ENCODE results near the gene ARHGEF10L.
A peak's percentile ranks its signal among the peaks of the same experiment; 100 is the strongest.

ARHGEF10L gene

GRCh38 chr1:17572264-17572985, 32.9 kb downstream of the ARHGEF10L start:
- DNase-seq, result no peak

- no peak for DNase-seq
Measured at GRCh38 chr1:17573518-17574041, 34.1 kb downstream of the ARHGEF10L start.

GRCh38 chr1:17574516-17574915, 35.0 kb downstream of the ARHGEF10L start:
- DNase-seq, result no peak

GRCh38 chr1:17575797-17576518, 36.5 kb downstream of the ARHGEF10L start:
- DNase-seq, result no peak

GRCh38 chr1:17576519-17576853, 37.0 kb downstream of the ARHGEF10L start:
- DNase-seq, result no peak

GRCh38 chr1:17577907-17578297, 38.4 kb downstream of the ARHGEF10L start:
- no peak for DNase-seq

GRCh38 chr1:17579951-17580939, 40.7 kb downstream of the ARHGEF10L start:
- DNase-seq, result no peak

- DNase-seq, result peak; percentile 35
Measured at GRCh38 chr1:17581389-17582123, 42.1 kb downstream of the ARHGEF10L start.

- peak; percentile 75 for DNase-seq
Measured at GRCh38 chr1:17582124-17582774, 42.8 kb downstream of the ARHGEF10L start.

GRCh38 chr1:17584539-17584938, 45.0 kb downstream of the ARHGEF10L start:
- DNase-seq, result no peak

- DNase-seq, result no peak
Measured at GRCh38 chr1:17585266-17585987, 45.9 kb downstream of the ARHGEF10L start.

GRCh38 chr1:17586172-17586964, 46.9 kb downstream of the ARHGEF10L start:
- DNase-seq, result no peak

- DNase-seq, result no peak
Measured at GRCh38 chr1:17587693-17588047, 48.2 kb downstream of the ARHGEF10L start.

GRCh38 chr1:17588048-17588871, 48.8 kb downstream of the ARHGEF10L start:
- DNase-seq, result no peak

GRCh38 chr1:17591814-17592430, 52.4 kb downstream of the ARHGEF10L start:
- DNase-seq, result no peak

GRCh38 chr1:17594026-17594425, 54.5 kb downstream of the ARHGEF10L start:
- no peak for DNase-seq

GRCh38 chr1:17594690-17595601, 55.4 kb downstream of the ARHGEF10L start:
- peak; percentile 90 for DNase-seq

- DNase-seq, result no peak
Measured at GRCh38 chr1:17595602-17595925, 56.1 kb downstream of the ARHGEF10L start.
